Measurements from ENCODE around the gene SORCS2. TPM values are rescaled to one million over a fixed set of nuclear protein-coding genes. Genes with fewer than 3 reads are reported as not detected.

SORCS2 gene
- total and polyA plus RNA-seq, 2 of the 8 experiments (the other 6 are each of a cell fraction or from before 2014, with no cell fraction given): 0.36 to 1.8 TPM

GRCh38 chr4:7280926-7281690 lies 88.8 kb downstream of the SORCS2 start:
- Histone ChIP-seq H3K18ac (ENCODE audit: extremely low read depth, low read length) (no peak overlapping the region), H2BK5ac (ENCODE audit: low read depth, low read length) (no peak overlapping the region), H4K8ac (ENCODE audit: extremely low read depth, insufficient read depth, low read length) (0 out of 2 replicates have a peak overlapping the region, but pooled peaks have one; percentile 17), H4K20me1 (replicated peaks in 1 of 2; ENCODE audit: control insufficient read depth in 1 of 2, insufficient read depth in 2 of 2, low read length in 2 of 2) (no peaks in the 10 kb centered on the region), H3K9ac (replicated peaks in 1 of 4; ENCODE audit: extremely low read depth in 1 of 4, low read depth in 3 of 4, low read length in 3 of 4) (no peak overlapping the region), H2AK5ac (ENCODE audit: low read depth, low read length) (no peak overlapping the region), H2BK12ac (ENCODE audit: low read depth, low read length) (no peak overlapping the region), H3K56ac (replicated peaks; ENCODE audit: insufficient read length, low read depth, low read length) (no peak overlapping the region), H3K4me2 (ENCODE audit: insufficient read depth in 1 of 2, low read depth in 2 of 2, low read length in 2 of 2) (no peak overlapping the region), H2BK20ac (ENCODE audit: low read length) (no peak overlapping the region), H3K79me1 (ENCODE audit: low read depth, low read length) (no peaks in the 10 kb centered on the region), H3K79me2 (ENCODE audit: control insufficient read depth in 1 of 2, insufficient read depth in 2 of 2, low read length in 2 of 2) (no peaks in the 10 kb centered on the region), H3K9me3 (ENCODE audit: insufficient read depth in 2 of 2, low read depth in 1 of 2, low read length in 1 of 2) (no peaks in the 10 kb centered on the region), H3K4me3 (ENCODE audit: extremely low read depth in 1 of 4, insufficient read depth in 2 of 4, low read depth in 3 of 4, low read length in 4 of 4) (no peak overlapping the region), H3K27me3 (replicated peaks in 1 of 4; ENCODE audit: control insufficient read depth in 3 of 4, extremely low read depth in 1 of 4, insufficient read depth in 3 of 4, low read length in 3 of 4) (no peaks in the 10 kb centered on the region; a peak in 2 of 7 replicates), H2AFZ (ENCODE audit: low read length) (no peak overlapping the region), H3K36me3 (ENCODE audit: control insufficient read depth in 2 of 4, insufficient read depth in 4 of 4, low read length in 3 of 4) (no peaks in the 10 kb centered on the region), H3K4ac (replicated peaks; ENCODE audit: insufficient read length, low read depth, low read length) (no peak overlapping the region), H2BK15ac (ENCODE audit: low read length) (no peak overlapping the region), H3K14ac (ENCODE audit: insufficient read length) (no peak overlapping the region), H4K5ac (ENCODE audit: insufficient read length, low read depth, low read length) (no peak overlapping the region), H3K23me2 (ENCODE audit: low read depth, low read length) (no peaks in the 10 kb centered on the region), H3K4me1 (replicated peaks in 1 of 4; ENCODE audit: control insufficient read depth in 3 of 4, insufficient read depth in 4 of 4, low read length in 3 of 4) (no peaks in the 10 kb centered on the region), H3K23ac (ENCODE audit: insufficient read length) (no peak overlapping the region), H3K27ac (ENCODE audit: low read depth, low read length) (no peak overlapping the region), H2BK120ac (replicated peaks; ENCODE audit: low read depth, low read length) (no peak overlapping the region), H4K91ac (replicated peaks; ENCODE audit: insufficient read length, low read length) (no peak overlapping the region)
- FAIRE-seq: no peak
- 91% methylated on average over 24 of the region's 24 CpGs; no CpG with 5 or more reads in 1 of the 2 experiments for WGBS, 2 experiments (ENCODE audit: extremely low coverage in 1 of 2, insufficient coverage in 1 of 2, insufficient read length in 1 of 2, insufficient replicate concordance in 2 of 2, low coverage in 1 of 2, low lambda C conversion rate in 2 of 2, missing lambda C conversion rate in 1 of 2)
- no peak for DNase-seq (ENCODE audit: low read depth in 1 of 2, low spot score in 2 of 2)
- ChIA-PET CTCF (ENCODE audit: partially characterized antibody) (interaction anchor here (1.2 kb wide), 1 partner anchor 43 kb away, joined by 3 read pairs; no protein-coding TSS in a partner anchor), POLR2A (ENCODE audit: partially characterized antibody) (no interaction called here)
- no peak for TF ChIP-seq ASH2L (IDR thresholded peaks at IDR 0.05; ENCODE audit: low read length)
